H1 (cell line): ENCODE results near the gene LAMC1. TPM values are rescaled to one million over a fixed set of nuclear protein-coding genes. Genes with fewer than 3 reads are reported as not detected.

Experiments
- CTCF ChIA-PET: fragments of 300-600 bp; sonication (Branson Sonifier 250); formaldehyde crosslinking; loops from one replicate; lab custom pipeline; 2021; ENCODE audit not compliant: partially characterized antibody; lab: Charles Lee
- POLR2A ChIA-PET: fragments of 300-600 bp; sonication (Branson Sonifier 250); formaldehyde crosslinking; loops from one replicate; lab custom pipeline; 2021; ENCODE audit warnings: inconsistent platforms; ENCODE audit not compliant: partially characterized antibody; lab: Charles Lee
- DNase-seq, 2 experiments: peaks; one replicate each; pipeline versions ENCODE4 v3.0.0 to v3.0.0-alpha.2; 2010 to 2022; ENCODE audit warnings: low spot score in 2 of 2, low read depth in 1 of 2, mixed read lengths in 1 of 2
- FAIRE-seq: peaks from 2 replicates; lab custom pipeline; 2011; peaks lifted over from hg19 to GRCh38; lab: Jason Lieb, UNC
- H2AFZ ChIP-seq: 2 replicates; pipeline ENCODE4 v1.8.1; 2012; ENCODE audit warnings: low read length, inconsistent platforms
- H2AK5ac ChIP-seq: 2 replicates; pipeline ENCODE4 v1.6.1; 2013; ENCODE audit warnings: low read depth, low read length
- H2BK120ac ChIP-seq: replicated peaks from 2 replicates; pipeline ENCODE3; 2013; ENCODE audit warnings: low read depth, low read length, inconsistent platforms
- H2BK12ac ChIP-seq: 2 replicates; pipeline ENCODE4 v1.6.1; 2013; ENCODE audit warnings: low read depth, low read length
- H2BK15ac ChIP-seq: 2 replicates; pipeline ENCODE4 v1.6.1; 2013; ENCODE audit warnings: low read length
- H2BK20ac ChIP-seq: 2 replicates; pipeline ENCODE4 v1.6.1; 2013; ENCODE audit warnings: low read length
- H2BK5ac ChIP-seq: 2 replicates; pipeline ENCODE4 v1.6.1; 2013; ENCODE audit warnings: low read depth, low read length
- H3K14ac ChIP-seq: 2 replicates; pipeline ENCODE4 v1.6.1; 2013; ENCODE audit warnings: inconsistent platforms; ENCODE audit not compliant: insufficient read length
- H3K18ac ChIP-seq: 2 replicates; pipeline ENCODE4 v1.6.1; 2013; ENCODE audit warnings: low read length; ENCODE audit errors: extremely low read depth
- H3K23ac ChIP-seq: 2 replicates; pipeline ENCODE4 v1.6.1; 2013; ENCODE audit warnings: inconsistent platforms; ENCODE audit not compliant: insufficient read length
- H3K23me2 ChIP-seq: 2 replicates; pipeline ENCODE4 v1.6.1; 2013; ENCODE audit warnings: low read depth, low read length
- H3K27ac ChIP-seq: 2 replicates; pipeline ENCODE4 v1.6.1; 2011; ENCODE audit warnings: low read depth, low read length, inconsistent platforms
- H3K27me3 ChIP-seq, 4 experiments: replicated peaks in 1 of 4; 1 replicate in 1 of 4; 2 replicates in 3 of 4; pipeline versions ENCODE4 v1.6.1 to v1.8.1; 2011 to 2013; ENCODE audit warnings: low read length in 3 of 4, mild to moderate bottlenecking in 3 of 4, inconsistent platforms in 2 of 4, mixed read lengths in 2 of 4, moderate library complexity in 1 of 4; ENCODE audit not compliant: control insufficient read depth in 3 of 4, insufficient read depth in 3 of 4; ENCODE audit errors: extremely low read depth in 1 of 4
- H3K36me3 ChIP-seq, 4 experiments: 2 replicates each; pipeline versions ENCODE4 v1.6.1 to v1.8.1; 2011 to 2013; ENCODE audit warnings: mild to moderate bottlenecking in 4 of 4, low read length in 3 of 4, moderate library complexity in 2 of 4, control low read depth in 1 of 4, inconsistent platforms in 1 of 4; ENCODE audit not compliant: insufficient read depth in 4 of 4, control insufficient read depth in 2 of 4
- H3K4ac ChIP-seq: replicated peaks from 2 replicates; pipeline ENCODE3; 2013; ENCODE audit warnings: low read length, low read depth, mixed read lengths, inconsistent platforms; ENCODE audit not compliant: insufficient read length
- H3K4me1 ChIP-seq, 4 experiments: replicated peaks in 1 of 4; 1 replicate in 1 of 4; 2 replicates in 3 of 4; pipeline versions ENCODE4 v1.6.1 to v1.8.1; 2011 to 2013; ENCODE audit warnings: low read length in 3 of 4, inconsistent platforms in 2 of 4, mixed read lengths in 1 of 4; ENCODE audit not compliant: insufficient read depth in 4 of 4, control insufficient read depth in 3 of 4
- H3K4me2 ChIP-seq, 2 experiments: 2 replicates each; pipeline versions ENCODE4 v1.6.1 to v1.8.1; 2011 to 2013; ENCODE audit warnings: low read depth in 2 of 2, low read length in 2 of 2, control low read depth in 1 of 2, inconsistent platforms in 1 of 2, mild to moderate bottlenecking in 1 of 2; ENCODE audit not compliant: insufficient read depth in 1 of 2
- H3K4me3 ChIP-seq, 4 experiments: fragments of 200-600, 300-600 bp in 1 of 4; sonication (generic), shearing (Covaris generic), sonication (Bioruptor Twin) in 1 of 4; 2 replicates each; pipeline versions ENCODE4 v1.5.1 to v1.8.1; 2011 to 2016; ENCODE audit warnings: low read length in 4 of 4, low read depth in 3 of 4, control low read depth in 2 of 4, inconsistent platforms in 2 of 4, mild to moderate bottlenecking in 2 of 4, mixed read lengths in 1 of 4, moderate library complexity in 1 of 4; ENCODE audit not compliant: insufficient read depth in 2 of 4; ENCODE audit errors: extremely low read depth in 1 of 4
- H3K56ac ChIP-seq: replicated peaks from 2 replicates; pipeline ENCODE3; 2013; ENCODE audit warnings: low read depth, mild to moderate bottlenecking, mixed read lengths, low read length, inconsistent platforms; ENCODE audit not compliant: insufficient read length
- H3K79me1 ChIP-seq: 2 replicates; pipeline ENCODE4 v1.6.1; 2013; ENCODE audit warnings: low read depth, low read length, control low read depth
- H3K79me2 ChIP-seq, 2 experiments: 2 replicates each; pipeline versions ENCODE4 v1.6.1 to v1.8.1; 2012 to 2013; ENCODE audit warnings: low read length in 2 of 2, mild to moderate bottlenecking in 2 of 2, inconsistent platforms in 1 of 2; ENCODE audit not compliant: insufficient read depth in 2 of 2, control insufficient read depth in 1 of 2
- H3K9ac ChIP-seq, 4 experiments: replicated peaks in 1 of 4; 1 replicate in 1 of 4; 2 replicates in 3 of 4; pipeline versions ENCODE4 v1.6.1 to v1.8.1; 2011 to 2013; ENCODE audit warnings: low read depth in 3 of 4, low read length in 3 of 4, control low read depth in 2 of 4, mild to moderate bottlenecking in 2 of 4, moderate library complexity in 2 of 4, inconsistent platforms in 1 of 4; ENCODE audit errors: extremely low read depth in 1 of 4
- H3K9me3 ChIP-seq, 2 experiments: 2 replicates each; pipeline versions ENCODE4 v1.6.1 to v1.8.1; 2012 to 2013; ENCODE audit warnings: mild to moderate bottlenecking in 2 of 2, moderate library complexity in 2 of 2, control low read depth in 1 of 2, inconsistent platforms in 1 of 2, low read depth in 1 of 2, low read length in 1 of 2, mixed read lengths in 1 of 2; ENCODE audit not compliant: insufficient read depth in 2 of 2
- H4K20me1 ChIP-seq, 2 experiments: replicated peaks in 1 of 2; 2 replicates each; pipeline versions ENCODE3 to v1.8.1; 2011 to 2013; ENCODE audit warnings: inconsistent platforms in 2 of 2, low read length in 2 of 2, mild to moderate bottlenecking in 1 of 2; ENCODE audit not compliant: insufficient read depth in 2 of 2, control insufficient read depth in 1 of 2
- H4K5ac ChIP-seq: 2 replicates; pipeline ENCODE4 v1.6.1; 2013; ENCODE audit warnings: low read length, low read depth, mixed read lengths, inconsistent platforms; ENCODE audit not compliant: insufficient read length
- H4K8ac ChIP-seq: 2 replicates; pipeline ENCODE4 v1.8.0; 2013; ENCODE audit warnings: mild to moderate bottlenecking, moderate library complexity, low read length, inconsistent platforms; ENCODE audit not compliant: insufficient read depth; ENCODE audit errors: extremely low read depth
- H4K91ac ChIP-seq: replicated peaks from 2 replicates; pipeline ENCODE3; 2013; ENCODE audit warnings: low read length, mixed read lengths, inconsistent platforms; ENCODE audit not compliant: insufficient read length
- BACH1 ChIP-seq: IDR thresholded peaks from 2 replicates; pipeline ENCODE4 v1.6.1; 2012; ENCODE audit warnings: low read length, improper control_type of control experiment
- BCL11A ChIP-seq, 2 experiments: IDR thresholded peaks; one replicate each; pipeline ENCODE4 v1.6.1; 2011; ENCODE audit warnings: low read depth in 2 of 2, low read length in 2 of 2, mild to moderate bottlenecking in 2 of 2
- CHD2 ChIP-seq: IDR thresholded peaks from 2 replicates; pipeline ENCODE4 v1.6.1; 2012; ENCODE audit warnings: low read length, improper control_type of control experiment
- GABPA ChIP-seq: IDR thresholded peaks from 2 replicates; pipeline ENCODE4 v1.6.1; 2011; ENCODE audit warnings: mild to moderate bottlenecking, low read length, moderate library complexity, borderline replicate concordance; ENCODE audit not compliant: insufficient read depth
- PHF8 ChIP-seq: fragments of 200-600 bp; sonication (generic); conservative IDR thresholded peaks from 2 replicates; pipeline ENCODE4 v1.7.1; 2012; ENCODE audit warnings: low read depth, mild to moderate bottlenecking, inconsistent platforms, low read length, moderate library complexity
- POLR2A ChIP-seq, 2 experiments: IDR thresholded peaks; 1 replicate in 1 of 2; 2 replicates in 1 of 2; pipeline ENCODE4 v1.6.1; 2011; ENCODE audit warnings: low read depth in 2 of 2, low read length in 2 of 2, mild to moderate bottlenecking in 2 of 2; ENCODE audit errors: control extremely low read depth in 1 of 2
- RAD21 ChIP-seq, 2 experiments: IDR thresholded peaks in 1 of 2; conservative IDR thresholded peaks in 1 of 2; 2 replicates each; pipeline ENCODE4 v1.6.1; 2011; ENCODE audit warnings: low read depth in 2 of 2, low read length in 2 of 2, improper control_type of control experiment in 1 of 2, inconsistent platforms in 1 of 2, mild to moderate bottlenecking in 1 of 2, moderate library complexity in 1 of 2
- RNF2 ChIP-seq: fragments of 200-900, 300-1000 bp; sonication (generic); IDR thresholded peaks from 2 replicates; pipeline ENCODE4 v1.7.1; 2016; ENCODE audit warnings: borderline replicate concordance, low read depth, mild to moderate bottlenecking, antibody characterized with exemption, low read length; ENCODE audit not compliant: poor library complexity, severe bottlenecking; ENCODE audit errors: missing control alignments
- SIX5 ChIP-seq: IDR thresholded peaks from 2 replicates; pipeline ENCODE4 v1.6.1; 2011; ENCODE audit warnings: mild to moderate bottlenecking, low read depth, low read length
- SP4 ChIP-seq: IDR thresholded peaks from 2 replicates; pipeline ENCODE4 v1.6.1; 2012; ENCODE audit warnings: low read length, inconsistent platforms
- TAF7 ChIP-seq: optimal IDR thresholded peaks from 2 replicates; pipeline ENCODE3; 2011; ENCODE audit warnings: low read depth, mild to moderate bottlenecking, inconsistent platforms, low read length, moderate library complexity, borderline replicate concordance
- TBP ChIP-seq: IDR thresholded peaks from 2 replicates; pipeline ENCODE4 v1.6.1; 2011; ENCODE audit warnings: low read depth, low read length, improper control_type of control experiment
- YY1 ChIP-seq: IDR thresholded peaks from 2 replicates; pipeline ENCODE4 v1.6.1; 2011; ENCODE audit warnings: low read depth, mild to moderate bottlenecking, low read length
- WGBS, 2 experiments: shearing (Covaris generic) in 1 of 2; methylation state at CpG; one replicate each; pipeline versions ENCODE4 v1.1.6 to v1.1.7; 2013 to 2015; ENCODE audit warnings: low lambda C conversion rate in 2 of 2, mixed read lengths in 2 of 2, inconsistent platforms in 1 of 2, low coverage in 1 of 2, missing lambda C conversion rate in 1 of 2; ENCODE audit not compliant: insufficient replicate concordance in 2 of 2, insufficient coverage in 1 of 2, insufficient read length in 1 of 2; ENCODE audit errors: extremely low coverage in 1 of 2, missing lambda C conversion rate in 1 of 2; 5-methylcytosine and 5-hydroxymethylcytosine counted together
- polyA plus RNA-seq, 7 experiments: library from polyadenylated mRNA; depleted of rRNA in 3 of 7; stranded (reverse) in 5 of 7; unstranded in 2 of 7; fragments of >200 nt in 5 of 7; fragments of 200-250 nt in 2 of 7; gene quantifications; 1 replicate in 5 of 7; 2 replicates in 1 of 7; 4 replicates in 1 of 7; pipeline versions ENCODE4 v1.2.1 to v1.2.3, GENCODE V29; 2011 to 2013; ENCODE audit warnings: missing spikeins in 2 of 7, mixed read lengths in 2 of 7
- total RNA-seq: library from RNA; stranded (reverse); fragmentation: NEBNext Ultra II Directional; extraction: Animal tissue kit (Norgen Biotek cat#: 25700); gene quantifications from 2 replicates; pipeline ENCODE4 v1.2.1, GENCODE V29; 2021

Gene LAMC1
- total and polyA plus RNA-seq, 2 of the 8 experiments (the other 6 are each of a cell fraction or from before 2014, with no cell fraction given): 47.6 to 90.3 TPM

- CTCF ChIA-PET: no interaction called here
- Histone ChIP-seq H3K9ac (no peak overlapping the region), H4K8ac (no peak overlapping the region), H2BK15ac (no peak overlapping the region), H4K91ac (no peak overlapping the region), H2BK12ac (no peak overlapping the region), H3K23ac (no peak overlapping the region), H3K4me2 (no peak overlapping the region), H4K5ac (no peak overlapping the region), H3K4me3 (no peak overlapping the region), H2BK20ac (no peak overlapping the region), H3K18ac (no peak overlapping the region), H3K79me1 (peaks cover 6% of the 10 kb centered on the region; the same call in 1 of the 2 replicates), H2AFZ (no peak overlapping the region), H3K27me3 (no peaks in the 10 kb centered on the region), H3K4ac (no peak overlapping the region), H3K23me2 (no peaks in the 10 kb centered on the region), H3K27ac (no peak overlapping the region), H3K14ac (no peak overlapping the region), H3K79me2 (peaks cover 0 to 79% of the 10 kb centered on the region in 2 experiments; a peak in 2 of 4 replicates), H3K4me1 (peaks cover 0 to 5% (median under 1%) of the 10 kb centered on the region in 4 experiments; a peak in 4 of 7 replicates), H3K9me3 (no peaks in the 10 kb centered on the region), H2BK5ac (no peak overlapping the region), H2BK120ac (no peak overlapping the region), H3K56ac (no peak overlapping the region), H4K20me1 (peaks cover 4 to 5% of the 10 kb centered on the region in 2 experiments), H3K36me3 (no peaks in the 10 kb centered on the region), H2AK5ac (no peak overlapping the region)
- POLR2A ChIA-PET: interaction anchor here (1.1 kb wide), 1 partner anchor 20 kb away, joined by 3 read pairs; no protein-coding TSS in a partner anchor
- FAIRE-seq: no peak
- WGBS, 2 experiments: 89% methylated on average over 2 of the region's 2 CpGs; no CpG with 5 or more reads in 1 of the 2 experiments
- DNase-seq: no peak
- TF ChIP-seq CHD2 (no peak), TBP (no peak), YY1 (no peak), SP4 (no peak), PHF8 (no peak), GABPA (no peak), POLR2A (IDR thresholded peaks at IDR 0.05; ENCODE audit: control extremely low read depth in 1 of 2, low read depth in 2 of 2, low read length in 2 of 2) (no peak), SIX5 (no peak), BCL11A (IDR thresholded peaks at IDR 0.05; ENCODE audit: low read depth in 2 of 2, low read length in 2 of 2) (no peak), RNF2 (no peak), TAF7 (no peak), RAD21 (IDR thresholded peaks at IDR 0.05 in 1 of 2, conservative IDR thresholded peaks at IDR 0.05 in 1 of 2; ENCODE audit: low read depth in 2 of 2, low read length in 2 of 2) (no peak), BACH1 (no peak)
These were observed 21.9 kb downstream of the LAMC1 start for GRCh38 chr1:183044893-183045649.
